SK-N-SH treated with all-trans-retinoic acid at 6 μM for 48 hours (cell line): Measurements from ENCODE around the gene CCDC158.

ENCODE experiments used
- ARNTL ChIP-seq: fragments of 450-650 bp; formaldehyde crosslinking; IDR thresholded peaks from 2 replicates; pipeline ENCODE4 v1.5.0; 2020; ENCODE audit warnings: low read depth, mild to moderate bottlenecking, moderate library complexity, borderline replicate concordance
- BACH2 ChIP-seq: fragments of 250-450 bp; sonication (Bioruptor Pico); IDR thresholded peaks from 2 replicates; pipeline ENCODE4 v1.9.0; 2021; ENCODE audit warnings: mild to moderate bottlenecking, borderline replicate concordance
- POU6F1 ChIP-seq: fragments of 250-450 bp; sonication (Bioruptor Pico); IDR thresholded peaks from 2 replicates; pipeline ENCODE4 v1.8.0; 2021; ENCODE audit warnings: low read depth, mild to moderate bottlenecking, moderate library complexity, borderline replicate concordance
- PPARA ChIP-seq: fragments of 250-450 bp; sonication (Bioruptor Pico); IDR thresholded peaks from 2 replicates; pipeline ENCODE4 v1.5.0; 2020; ENCODE audit warnings: mild to moderate bottlenecking, borderline replicate concordance
- ZC3H10 ChIP-seq: fragments of 250-450 bp; sonication (Bioruptor Pico); IDR thresholded peaks from 2 replicates; pipeline ENCODE4 v1.5.1; 2021; ENCODE audit warnings: mild to moderate bottlenecking, moderate library complexity
- ZNF565 ChIP-seq: fragments of 450-650 bp; formaldehyde crosslinking; conservative IDR thresholded peaks from 2 replicates; pipeline ENCODE4 v1.5.0; 2020; ENCODE audit warnings: low read depth, mild to moderate bottlenecking, moderate library complexity

GRCh38 chr4:76305033-76305687, 115.8 kb downstream of the CCDC158 start:
- TF ChIP-seq ZC3H10 (CRISPR knock-in tag) (no peak), ARNTL (CRISPR knock-in tag) (no peak), PPARA (CRISPR knock-in tag) (no peak), POU6F1 (no peak), ZNF565 (CRISPR knock-in tag) (no peak), BACH2 (CRISPR knock-in tag) (no peak)
